Adipocyte (in vitro differentiated cells): ENCODE measurements around the gene BCAS3.
"Not testable (repeated sequence)": the region's sequence is repeated elsewhere in the genome, so short reads cannot be mapped to it uniquely, and the experiment has no call there.

ENCODE experiments used
- DNase-seq: peaks from one replicate; pipeline ENCODE4 v3.0.0-alpha.2; 2015; ENCODE audit warnings: low read depth
- H3K27me3 ChIP-seq: replicated peaks from 2 replicates; pipeline ENCODE4 v1.7.0; 2013; ENCODE audit warnings: mild to moderate bottlenecking, low read length, moderate library complexity; ENCODE audit not compliant: control insufficient read depth, insufficient read depth
- H3K36me3 ChIP-seq: 2 replicates; pipeline ENCODE4 v1.7.0; 2013; ENCODE audit warnings: low read length, mild to moderate bottlenecking, moderate library complexity; ENCODE audit not compliant: control insufficient read depth, insufficient read depth, severe bottlenecking
- H3K4me1 ChIP-seq: 2 replicates; pipeline ENCODE4 v1.7.0; 2013; ENCODE audit warnings: mild to moderate bottlenecking, low read length, moderate library complexity; ENCODE audit not compliant: control insufficient read depth, insufficient read depth
- H3K4me3 ChIP-seq: 2 replicates; pipeline ENCODE4 v1.7.0; 2013; ENCODE audit warnings: mild to moderate bottlenecking, low read length, moderate library complexity
- H3K9ac ChIP-seq: 2 replicates; pipeline ENCODE4 v1.7.0; 2013; ENCODE audit warnings: mild to moderate bottlenecking, low read length, moderate library complexity
- H3K9me3 ChIP-seq: 2 replicates; pipeline ENCODE4 v1.7.0; 2013; ENCODE audit warnings: mild to moderate bottlenecking, low read length, moderate library complexity; ENCODE audit not compliant: control insufficient read depth

Gene BCAS3

DNA sequence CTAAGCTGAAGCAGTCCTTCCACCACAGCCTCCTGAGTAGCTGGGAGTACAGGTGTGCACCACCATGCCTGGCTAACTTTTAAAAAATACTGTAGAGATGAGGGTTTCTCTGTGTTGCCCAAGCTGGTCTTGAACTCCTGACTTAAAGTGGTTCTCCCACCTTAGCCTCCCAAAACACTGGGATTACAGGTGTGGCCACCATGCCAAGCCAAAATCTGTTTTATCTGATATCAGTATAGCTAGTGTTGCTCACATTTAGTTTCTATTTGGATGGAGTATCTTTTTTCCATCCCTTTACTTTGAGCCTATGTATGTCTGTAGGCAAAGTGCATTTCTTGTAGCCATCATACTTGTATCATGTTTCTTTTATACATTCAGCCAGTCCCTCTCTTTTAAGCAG lies 82.1 kb downstream of the BCAS3 start:
- Histone ChIP-seq H3K4me1 (no peaks in the 10 kb centered on the region), H3K27me3 (no peaks in the 10 kb centered on the region), H3K9ac (no peak overlapping the region), H3K4me3 (no peak overlapping the region), H3K9me3 (peaks cover 7% of the 10 kb centered on the region), H3K36me3 (peaks cover 6% of the 10 kb centered on the region)
- no peak for DNase-seq

- H3K4me3 ChIP-seq, H3K4me1 ChIP-seq, H3K36me3 ChIP-seq, DNase-seq, H3K9ac ChIP-seq, H3K27me3 ChIP-seq, H3K9me3 ChIP-seq: not testable (repeated sequence)
Measured at GRCh38 chr17:60761301-60761700, 83.7 kb downstream of the BCAS3 start.

DNA sequence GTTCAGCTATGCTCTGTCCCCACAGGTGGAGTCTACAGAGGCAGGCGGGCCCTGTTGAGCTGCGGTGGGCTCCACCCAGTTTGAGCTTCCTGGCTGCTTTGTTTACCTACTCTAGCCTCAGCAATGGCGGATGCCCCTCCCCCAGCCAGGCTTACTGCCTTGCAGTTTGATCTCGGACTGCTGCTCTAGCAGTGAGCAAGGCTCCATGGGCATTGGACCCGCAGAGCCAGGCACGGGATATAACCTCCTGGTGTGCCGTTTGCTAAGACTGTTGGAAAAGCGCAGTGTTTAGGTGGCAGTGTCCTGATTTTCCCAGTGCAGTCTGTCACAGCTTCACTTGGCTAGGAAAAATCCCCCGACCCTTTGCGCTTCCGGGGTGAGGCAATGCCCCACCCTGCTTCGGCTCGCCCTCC lies 89.1 kb downstream of the BCAS3 start:
- H3K9ac ChIP-seq, result no peak overlapping the region
- no peak for DNase-seq
- no peaks in the 10 kb centered on the region for H3K27me3 ChIP-seq
- no peaks in the 10 kb centered on the region for H3K36me3 ChIP-seq
- no peaks in the 10 kb centered on the region for H3K9me3 ChIP-seq
- no peaks in the 10 kb centered on the region for H3K4me1 ChIP-seq
- H3K4me3 ChIP-seq, result no peak overlapping the region

- no peak overlapping the region for H3K4me3 ChIP-seq
- H3K36me3 ChIP-seq, result no peaks in the 10 kb centered on the region
- H3K4me1 ChIP-seq, result no peaks in the 10 kb centered on the region
- H3K9ac ChIP-seq, result no peak overlapping the region
- no peak for DNase-seq
- H3K9me3 ChIP-seq, result no peaks in the 10 kb centered on the region
- no peaks in the 10 kb centered on the region for H3K27me3 ChIP-seq
Measured at GRCh38 chr17:60767744-60768308, 90.2 kb downstream of the BCAS3 start.

DNA sequence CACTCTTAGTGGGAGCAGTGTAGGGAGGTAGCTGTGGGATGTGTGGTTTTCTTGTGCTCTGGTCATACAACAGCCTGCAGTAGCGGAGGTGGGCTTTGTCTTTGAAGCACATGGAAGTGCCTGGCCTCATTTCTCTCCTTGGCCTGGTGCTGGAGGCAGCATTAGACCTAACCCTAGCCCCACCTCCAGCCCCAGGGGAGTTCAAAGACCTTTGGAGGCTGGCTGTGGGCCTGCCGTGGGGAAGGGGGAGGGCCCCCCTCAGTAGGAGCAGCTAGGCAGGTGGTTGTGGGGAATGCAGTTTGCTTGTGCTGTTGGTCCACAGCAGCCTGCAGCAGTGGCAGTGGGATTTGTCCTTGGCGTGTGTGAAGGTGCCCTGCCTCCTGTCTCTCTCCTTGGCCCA lies 91.7 kb downstream of the BCAS3 start:
- Histone ChIP-seq H3K9ac (no peak overlapping the region), H3K4me3 (no peak overlapping the region), H3K4me1 (no peaks in the 10 kb centered on the region), H3K36me3 (no peaks in the 10 kb centered on the region), H3K27me3 (no peaks in the 10 kb centered on the region), H3K9me3 (no peaks in the 10 kb centered on the region)
- no peak for DNase-seq

DNA sequence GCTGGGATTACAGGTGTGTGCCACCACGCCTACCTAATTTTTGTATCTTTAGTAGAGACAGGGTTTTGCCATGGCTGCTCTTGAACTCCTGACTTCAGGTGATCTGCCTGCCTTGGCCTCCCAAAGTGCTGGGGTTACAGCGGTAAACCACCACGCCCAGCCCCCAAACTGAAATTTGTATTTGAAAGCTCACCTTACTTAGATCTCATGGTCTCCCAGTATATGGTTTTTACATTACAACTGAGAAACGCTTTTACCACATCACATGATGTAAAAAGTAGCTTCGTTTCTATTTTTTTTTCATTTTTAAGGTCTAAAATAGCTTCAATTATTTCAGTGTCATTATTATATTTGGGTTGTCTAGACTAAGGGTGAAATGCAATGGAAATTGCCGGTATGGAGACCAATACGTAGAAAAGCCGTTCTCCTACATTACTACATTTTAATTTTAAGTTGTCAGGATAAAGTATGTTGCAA lies 93.3 kb downstream of the BCAS3 start:
- Histone ChIP-seq H3K36me3 (no peaks in the 10 kb centered on the region), H3K27me3 (no peaks in the 10 kb centered on the region), H3K9me3 (no peaks in the 10 kb centered on the region), H3K4me1 (no peaks in the 10 kb centered on the region), H3K4me3 (no peak overlapping the region), H3K9ac (no peak overlapping the region)
- no peak for DNase-seq

GRCh38 chr17:60771621-60772020 lies 94.0 kb downstream of the BCAS3 start:
- not testable (repeated sequence) for DNase-seq, H3K9ac ChIP-seq, H3K4me1 ChIP-seq, H3K4me3 ChIP-seq, H3K36me3 ChIP-seq, H3K27me3 ChIP-seq, H3K9me3 ChIP-seq

- no peak for DNase-seq
- Histone ChIP-seq H3K27me3 (no peaks in the 10 kb centered on the region), H3K9ac (no peak overlapping the region), H3K9me3 (no peaks in the 10 kb centered on the region), H3K36me3 (no peaks in the 10 kb centered on the region), H3K4me1 (no peaks in the 10 kb centered on the region), H3K4me3 (no peak overlapping the region)
Measured at GRCh38 chr17:60773552-60773951, 95.9 kb downstream of the BCAS3 start.

DNA sequence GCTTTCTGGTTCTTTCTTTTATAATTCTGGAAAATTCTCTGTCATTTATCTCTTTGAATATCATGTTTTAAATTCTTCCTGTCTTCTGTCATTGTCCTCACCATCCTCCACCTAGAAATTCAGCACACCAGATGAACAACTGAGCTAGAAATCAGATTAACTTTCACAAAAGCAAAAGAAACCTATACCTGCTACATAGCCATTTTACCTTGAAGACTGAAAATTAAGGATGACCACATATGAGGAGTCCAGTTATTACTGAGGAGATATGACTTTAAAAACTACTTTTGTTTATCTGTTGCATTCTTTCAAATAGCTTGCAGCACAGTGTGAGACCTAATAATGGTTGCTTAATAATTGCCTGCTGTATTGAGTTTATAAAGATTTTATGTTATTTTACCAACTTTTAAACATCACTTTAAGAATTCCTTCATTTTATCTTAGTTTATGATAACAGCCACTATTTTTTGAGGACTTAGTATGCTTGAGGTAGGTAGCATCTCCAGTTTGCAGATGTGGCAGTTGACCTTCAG lies 104.3 kb downstream of the BCAS3 start:
- H3K9ac ChIP-seq, result no peak overlapping the region
- no peaks in the 10 kb centered on the region for H3K9me3 ChIP-seq
- H3K36me3 ChIP-seq, result no peaks in the 10 kb centered on the region
- H3K4me3 ChIP-seq, result no peak overlapping the region
- H3K27me3 ChIP-seq, result no peaks in the 10 kb centered on the region
- no peaks in the 10 kb centered on the region for H3K4me1 ChIP-seq
- DNase-seq, result no peak

DNA sequence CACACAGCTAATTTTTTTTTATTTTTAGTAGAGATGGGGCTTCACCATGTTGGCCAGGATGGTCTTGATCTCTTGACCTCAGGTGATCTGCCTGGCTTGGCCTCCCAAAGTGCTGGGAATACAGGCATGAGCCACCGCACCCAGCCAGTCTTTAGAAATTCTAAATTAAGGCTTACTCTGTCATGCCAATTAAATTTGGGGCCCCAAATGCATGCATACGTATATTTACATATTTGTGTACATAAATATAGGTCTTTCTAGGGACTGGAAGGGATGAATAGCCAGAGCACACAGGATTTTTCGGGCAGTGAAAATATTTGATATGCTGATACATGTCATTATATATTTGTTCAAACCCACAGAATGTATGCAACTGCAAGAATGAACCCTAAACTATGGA lies 105.1 kb downstream of the BCAS3 start:
- Histone ChIP-seq H3K27me3 (no peaks in the 10 kb centered on the region), H3K4me3 (no peak overlapping the region), H3K4me1 (no peaks in the 10 kb centered on the region), H3K36me3 (no peaks in the 10 kb centered on the region), H3K9ac (no peak overlapping the region), H3K9me3 (no peaks in the 10 kb centered on the region)
- DNase-seq, result no peak

GRCh38 chr17:60790205-60790604 lies 112.6 kb downstream of the BCAS3 start:
- Histone ChIP-seq H3K9ac (no peak overlapping the region), H3K4me3 (no peak overlapping the region), H3K9me3 (no peaks in the 10 kb centered on the region), H3K27me3 (no peaks in the 10 kb centered on the region), H3K4me1 (peaks cover 4% of the 10 kb centered on the region), H3K36me3 (no peaks in the 10 kb centered on the region)
- no peak for DNase-seq
